ENCODE data around the gene LONRF2.

Gene LONRF2

GRCh38 chr2:100294162-100294497, 28.2 kb downstream of the LONRF2 start:
- DNase-seq (ENCODE audit: insufficient read length) (no peak), FAIRE-seq (no peak)
- TF ChIP-seq POLR2AphosphoS5 (IDR thresholded peaks at IDR 0.05; ENCODE audit: low read depth, low read length) = no peak
- TF ChIP-seq TAF1 (IDR thresholded peaks at IDR 0.05; ENCODE audit: borderline replicate concordance, low read depth, low read length) = no peak
- no peak for TF ChIP-seq POLR2A (IDR thresholded peaks at IDR 0.05; ENCODE audit: low read depth, low read length)

- FAIRE-seq (no peak), DNase-seq (ENCODE audit: insufficient read length) (no peak)
- TF ChIP-seq POLR2AphosphoS5 (IDR thresholded peaks at IDR 0.05; ENCODE audit: low read depth, low read length) = no peak
- TF ChIP-seq POLR2A (IDR thresholded peaks at IDR 0.05; ENCODE audit: low read depth, low read length) = no peak
- no peak for TF ChIP-seq TAF1 (IDR thresholded peaks at IDR 0.05; ENCODE audit: borderline replicate concordance, low read depth, low read length)
These were observed 28.8 kb downstream of the LONRF2 start for GRCh38 chr2:100293341-100294161.

- DNase-seq (ENCODE audit: insufficient read length) (no peak), FAIRE-seq (no peak)
- no peak for TF ChIP-seq TAF1 (IDR thresholded peaks at IDR 0.05; ENCODE audit: borderline replicate concordance, low read depth, low read length)
- no peak for TF ChIP-seq POLR2A (IDR thresholded peaks at IDR 0.05; ENCODE audit: low read depth, low read length)
- TF ChIP-seq POLR2AphosphoS5 (IDR thresholded peaks at IDR 0.05; ENCODE audit: low read depth, low read length) = no peak
These were observed 30.2 kb downstream of the LONRF2 start for GRCh38 chr2:100292022-100292580.

- DNase-seq (ENCODE audit: insufficient read length) (no peak), FAIRE-seq (no peak)
- TF ChIP-seq TAF1 (IDR thresholded peaks at IDR 0.05; ENCODE audit: borderline replicate concordance, low read depth, low read length) (no peak), POLR2A (IDR thresholded peaks at IDR 0.05; ENCODE audit: low read depth, low read length) (no peak), POLR2AphosphoS5 (IDR thresholded peaks at IDR 0.05; ENCODE audit: low read depth, low read length) (no peak)
These were observed 30.9 kb downstream of the LONRF2 start for GRCh38 chr2:100291152-100291970.

GRCh38 chr2:100290718-100291151, 31.6 kb downstream of the LONRF2 start:
- FAIRE-seq = no peak
- no peak for DNase-seq (ENCODE audit: insufficient read length)

GRCh38 chr2:100289020-100289419, 33.3 kb downstream of the LONRF2 start:
- TF ChIP-seq POLR2AphosphoS5 (IDR thresholded peaks at IDR 0.05; ENCODE audit: low read depth, low read length) (no peak), TAF1 (IDR thresholded peaks at IDR 0.05; ENCODE audit: borderline replicate concordance, low read depth, low read length) (no peak), POLR2A (IDR thresholded peaks at IDR 0.05; ENCODE audit: low read depth, low read length) (no peak)
- FAIRE-seq (no peak), DNase-seq (ENCODE audit: insufficient read length) (no peak)

More at GRCh38 chr2:100290718-100291151, 31.6 kb downstream of the LONRF2 start:
- TF ChIP-seq POLR2A (IDR thresholded peaks at IDR 0.05; ENCODE audit: low read depth, low read length) (no peak), POLR2AphosphoS5 (IDR thresholded peaks at IDR 0.05; ENCODE audit: low read depth, low read length) (no peak), TAF1 (IDR thresholded peaks at IDR 0.05; ENCODE audit: borderline replicate concordance, low read depth, low read length) (no peak)

- FAIRE-seq = no peak
- TF ChIP-seq POLR2A (IDR thresholded peaks at IDR 0.05; ENCODE audit: low read depth, low read length) = no peak
- TF ChIP-seq TAF1 (IDR thresholded peaks at IDR 0.05; ENCODE audit: borderline replicate concordance, low read depth, low read length) = no peak
- no peak for TF ChIP-seq POLR2AphosphoS5 (IDR thresholded peaks at IDR 0.05; ENCODE audit: low read depth, low read length)
These were observed 36.0 kb downstream of the LONRF2 start for GRCh38 chr2:100286318-100286717.

GRCh38 chr2:100285691-100286090, 36.6 kb downstream of the LONRF2 start:
- no peak for FAIRE-seq
- DNase-seq (ENCODE audit: insufficient read length) = no peak

More at GRCh38 chr2:100286318-100286717, 36.0 kb downstream of the LONRF2 start:
- DNase-seq (ENCODE audit: insufficient read length) = no peak

GRCh38 chr2:100285011-100285410, 37.3 kb downstream of the LONRF2 start:
- no peak for FAIRE-seq
- TF ChIP-seq POLR2AphosphoS5 (IDR thresholded peaks at IDR 0.05; ENCODE audit: low read depth, low read length) (no peak), TAF1 (IDR thresholded peaks at IDR 0.05; ENCODE audit: borderline replicate concordance, low read depth, low read length) (no peak), POLR2A (IDR thresholded peaks at IDR 0.05; ENCODE audit: low read depth, low read length) (no peak)

More at GRCh38 chr2:100285691-100286090, 36.6 kb downstream of the LONRF2 start:
- TF ChIP-seq POLR2A (IDR thresholded peaks at IDR 0.05; ENCODE audit: low read depth, low read length) (no peak), TAF1 (IDR thresholded peaks at IDR 0.05; ENCODE audit: borderline replicate concordance, low read depth, low read length) (no peak), POLR2AphosphoS5 (IDR thresholded peaks at IDR 0.05; ENCODE audit: low read depth, low read length) (no peak)

GRCh38 chr2:100283724-100284501, 38.4 kb downstream of the LONRF2 start:
- DNase-seq (ENCODE audit: insufficient read length) (no peak), FAIRE-seq (no peak)
- TF ChIP-seq POLR2AphosphoS5 (IDR thresholded peaks at IDR 0.05; ENCODE audit: low read depth, low read length) (no peak), TAF1 (IDR thresholded peaks at IDR 0.05; ENCODE audit: borderline replicate concordance, low read depth, low read length) (no peak), POLR2A (IDR thresholded peaks at IDR 0.05; ENCODE audit: low read depth, low read length) (no peak)

More at GRCh38 chr2:100285011-100285410, 37.3 kb downstream of the LONRF2 start:
- no peak for DNase-seq (ENCODE audit: insufficient read length)

Measured in GM12892 (cell line).